ENCODE data around the gene MCTP2. TPM values are rescaled to one million over a fixed set of nuclear protein-coding genes. Genes with fewer than 3 reads are reported as not detected.

MCTP2 gene
- total RNA-seq, 4 donors from 2014 or later, result 1.5 to 10.3 (median 5.7) TPM

DNA sequence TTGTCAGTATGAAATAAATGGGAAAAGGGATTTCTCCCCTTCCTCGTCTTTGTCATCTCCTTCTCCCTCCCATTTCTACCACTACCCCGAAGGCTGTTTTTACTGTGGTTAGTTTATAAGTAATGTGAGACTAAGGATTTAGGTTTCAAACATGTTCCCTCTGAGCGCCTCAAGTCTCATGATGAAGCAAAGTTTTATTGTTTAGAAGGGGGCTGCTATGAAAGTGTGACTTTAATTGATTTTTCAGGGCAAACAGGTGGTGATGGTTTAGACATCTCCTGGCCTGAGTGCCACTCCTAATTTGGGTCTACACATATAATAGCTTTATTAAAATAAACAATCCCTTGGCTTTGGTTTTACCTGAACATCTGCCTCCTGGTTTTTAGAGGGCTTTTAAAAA, 185.5 kb downstream of the MCTP2 start:
- no peak for ATAC-seq
- Histone ChIP-seq H3K4me1 (peaks cover 0 to 43% (median 0%) of the 10 kb centered on the region in 3 donors), H3K27me3 (no peaks in the 10 kb centered on the region), H3K36me3 (no peaks in the 10 kb centered on the region), H3K4me3 (no peak overlapping the region), H3K27ac (no peak overlapping the region), H3K9me3 (peaks cover 0 to 17% (median 0%) of the 10 kb centered on the region in 3 donors)
- 45 to 64% methylated on average over 3 of the region's 3 CpGs for whole genome bisulfite sequencing, 2 donors (ENCODE audit: low coverage in 1 of 2)
- TF ChIP-seq POLR2AphosphoS5 (IDR thresholded peaks at IDR 0.05) (no peak), POLR2A (IDR thresholded peaks at IDR 0.05) (no peak), EP300 (IDR thresholded peaks at IDR 0.05) (no peak)
- TF ChIP-seq, protein P1, sequence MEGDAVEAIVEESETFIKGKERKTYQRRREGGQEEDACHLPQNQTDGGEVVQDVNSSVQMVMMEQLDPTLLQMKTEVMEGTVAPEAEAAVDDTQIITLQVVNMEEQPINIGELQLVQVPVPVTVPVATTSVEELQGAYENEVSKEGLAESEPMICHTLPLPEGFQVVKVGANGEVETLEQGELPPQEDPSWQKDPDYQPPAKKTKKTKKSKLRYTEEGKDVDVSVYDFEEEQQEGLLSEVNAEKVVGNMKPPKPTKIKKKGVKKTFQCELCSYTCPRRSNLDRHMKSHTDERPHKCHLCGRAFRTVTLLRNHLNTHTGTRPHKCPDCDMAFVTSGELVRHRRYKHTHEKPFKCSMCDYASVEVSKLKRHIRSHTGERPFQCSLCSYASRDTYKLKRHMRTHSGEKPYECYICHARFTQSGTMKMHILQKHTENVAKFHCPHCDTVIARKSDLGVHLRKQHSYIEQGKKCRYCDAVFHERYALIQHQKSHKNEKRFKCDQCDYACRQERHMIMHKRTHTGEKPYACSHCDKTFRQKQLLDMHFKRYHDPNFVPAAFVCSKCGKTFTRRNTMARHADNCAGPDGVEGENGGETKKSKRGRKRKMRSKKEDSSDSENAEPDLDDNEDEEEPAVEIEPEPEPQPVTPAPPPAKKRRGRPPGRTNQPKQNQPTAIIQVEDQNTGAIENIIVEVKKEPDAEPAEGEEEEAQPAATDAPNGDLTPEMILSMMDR (IDR thresholded peaks at IDR 0.05), result no peak

DNA sequence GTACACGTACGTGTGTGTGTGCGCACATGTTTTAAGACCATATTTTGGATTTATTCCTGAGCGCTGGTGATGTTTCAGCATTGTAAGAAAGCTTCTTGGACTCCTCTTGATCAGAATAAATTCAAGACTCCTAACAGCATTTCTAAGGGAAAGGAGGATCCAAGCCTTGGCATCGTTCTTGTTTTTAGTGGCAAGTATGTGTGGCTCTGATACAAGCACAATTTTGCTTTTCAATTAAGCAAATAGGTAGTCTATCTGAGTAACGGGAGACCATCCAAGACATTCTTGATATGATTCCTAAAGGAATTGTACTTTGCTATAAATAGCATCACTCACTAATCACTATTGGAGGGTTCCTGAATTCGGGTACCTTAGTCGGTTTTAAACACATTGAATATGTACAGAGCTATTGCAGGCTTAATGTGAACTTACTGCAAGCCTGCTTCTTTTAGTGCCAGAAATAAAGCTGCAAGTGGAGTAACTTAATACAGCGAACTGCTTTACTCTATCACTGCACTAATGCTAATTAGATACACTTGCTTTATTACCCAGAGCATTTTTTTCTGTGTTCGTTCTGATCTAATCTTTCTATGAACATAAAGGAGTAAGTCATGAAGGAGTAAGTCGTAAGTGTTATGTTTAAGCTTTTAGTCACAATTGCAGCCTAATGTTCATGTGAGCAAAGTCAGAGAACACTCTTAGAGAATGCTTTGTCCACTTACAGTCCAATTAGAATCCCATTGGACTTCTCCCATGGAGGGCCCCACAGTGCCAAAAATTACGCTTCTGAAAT, 186.3 kb downstream of the MCTP2 start:
- Histone ChIP-seq H3K27me3 (no peaks in the 10 kb centered on the region), H3K4me1 (peaks cover 0 to 43% (median 0%) of the 10 kb centered on the region in 3 donors), H3K9me3 (peaks cover 0 to 17% (median 0%) of the 10 kb centered on the region in 3 donors), H3K4me3 (no peak overlapping the region), H3K36me3 (no peaks in the 10 kb centered on the region), H3K27ac (no peak overlapping the region)
- TF ChIP-seq EP300 (IDR thresholded peaks at IDR 0.05) (no peak), POLR2AphosphoS5 (IDR thresholded peaks at IDR 0.05) (no peak), POLR2A (IDR thresholded peaks at IDR 0.05) (no peak)
- TF ChIP-seq, protein P1 (IDR thresholded peaks at IDR 0.05), result no peak
- WGBS, 2 donors (ENCODE audit: low coverage in 1 of 2), result 30 to 37% methylated on average over 12 of the region's 12 CpGs
- no peak for ATAC-seq

DNA sequence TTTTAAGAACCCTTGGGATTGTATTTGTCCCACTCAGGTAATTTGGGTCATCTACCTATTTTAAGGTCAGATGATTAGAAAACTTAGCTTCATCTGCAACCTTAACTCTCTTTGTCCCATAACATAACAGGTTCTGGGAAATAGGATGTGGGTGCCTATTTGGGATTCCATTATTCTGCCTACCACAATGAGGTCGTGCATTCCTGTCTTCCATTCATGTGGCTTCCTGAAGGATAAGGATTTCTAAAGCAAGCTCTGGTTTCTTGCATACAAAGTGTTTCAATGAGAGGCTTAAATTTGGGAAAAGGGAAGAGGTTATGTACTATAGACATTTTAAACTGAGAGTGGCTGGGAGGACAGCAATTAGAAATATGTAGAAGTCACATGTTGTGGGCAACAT, 190.3 kb downstream of the MCTP2 start:
- no peak overlapping the region for H3K27ac ChIP-seq
- WGBS, 2 donors (ENCODE audit: low coverage in 1 of 2), result 86 to 100% methylated on average over 1 of the region's 1 CpG
- H3K27me3 ChIP-seq, result no peaks in the 10 kb centered on the region
- no peak for ATAC-seq
- H3K4me1 ChIP-seq, result peaks cover 0 to 15% (median 0%) of the 10 kb centered on the region in 3 donors
- H3K36me3 ChIP-seq, result no peaks in the 10 kb centered on the region
- no peak overlapping the region for H3K4me3 ChIP-seq
- peaks cover 0 to 17% (median 0%) of the 10 kb centered on the region in 3 donors for H3K9me3 ChIP-seq
- no peak for TF ChIP-seq EP300 (IDR thresholded peaks at IDR 0.05)
- TF ChIP-seq POLR2A (IDR thresholded peaks at IDR 0.05), result no peak
- TF ChIP-seq, protein P1 (IDR thresholded peaks at IDR 0.05), result no peak
- no peak for TF ChIP-seq POLR2AphosphoS5 (IDR thresholded peaks at IDR 0.05)

DNA sequence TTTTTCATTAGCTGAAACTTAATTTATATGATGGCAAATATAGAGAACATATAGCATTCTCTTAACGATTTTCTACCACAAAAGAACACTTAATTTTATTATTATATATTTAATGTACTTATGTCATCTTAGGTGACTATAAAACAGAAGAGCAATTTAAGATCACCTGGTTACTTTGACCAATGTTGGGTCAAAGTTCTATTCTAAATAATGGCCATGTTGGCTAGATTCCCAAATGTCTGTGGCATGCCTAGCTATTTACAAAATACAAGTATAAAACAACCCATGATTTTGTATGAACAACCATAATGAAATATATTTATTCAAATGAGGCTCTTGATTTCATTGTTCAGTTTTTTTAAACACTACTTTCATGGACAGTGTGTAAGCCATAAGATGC, 200.9 kb downstream of the MCTP2 start:
- Histone ChIP-seq H3K27me3 (no peaks in the 10 kb centered on the region), H3K4me1 (no peaks in the 10 kb centered on the region), H3K27ac (no peak overlapping the region), H3K4me3 (no peak overlapping the region), H3K36me3 (no peaks in the 10 kb centered on the region), H3K9me3 (no peaks in the 10 kb centered on the region)
- WGBS, 2 donors (ENCODE audit: low coverage in 1 of 2), result 100% methylated on average over 1 of the region's 1 CpG
- TF ChIP-seq, protein P1 (IDR thresholded peaks at IDR 0.05), result no peak
- TF ChIP-seq POLR2AphosphoS5 (IDR thresholded peaks at IDR 0.05), result no peak
- TF ChIP-seq POLR2A (IDR thresholded peaks at IDR 0.05), result no peak
- no peak for TF ChIP-seq EP300 (IDR thresholded peaks at IDR 0.05)
- no peak for ATAC-seq

DNA sequence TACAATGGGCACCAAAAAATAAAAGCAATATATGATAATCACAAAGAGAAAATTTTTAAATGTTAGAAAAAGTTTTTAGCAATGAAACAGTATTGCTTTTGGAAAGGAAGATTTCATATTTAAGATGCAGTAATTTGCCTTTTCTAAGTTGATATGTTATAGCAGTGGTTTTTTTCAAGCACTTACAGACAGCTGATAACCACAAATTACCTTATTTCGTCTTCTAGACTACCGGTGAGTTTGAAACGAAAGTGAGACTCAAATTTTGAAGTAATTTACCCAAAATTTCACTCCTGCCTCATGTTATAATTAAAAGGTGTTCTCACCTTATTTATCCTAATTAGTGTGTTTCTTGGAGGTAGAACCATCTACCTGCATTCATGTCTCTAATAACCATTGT, 207.8 kb downstream of the MCTP2 start:
- no peaks in the 10 kb centered on the region for H3K36me3 ChIP-seq
- WGBS, 2 donors (ENCODE audit: low coverage in 1 of 2), result 89 to 97% methylated on average over 3 of the region's 3 CpGs
- no peak for ATAC-seq
- TF ChIP-seq POLR2AphosphoS5 (IDR thresholded peaks at IDR 0.05), result no peak
- no peak for TF ChIP-seq POLR2A (IDR thresholded peaks at IDR 0.05)
- TF ChIP-seq, protein P1 (IDR thresholded peaks at IDR 0.05), result no peak
- TF ChIP-seq EP300 (IDR thresholded peaks at IDR 0.05), result no peak
- no peak overlapping the region for H3K4me3 ChIP-seq
- H3K4me1 ChIP-seq, result peaks cover 0 to 6% (median 0%) of the 10 kb centered on the region in 3 donors
- no peak overlapping the region for H3K27ac ChIP-seq
- no peaks in the 10 kb centered on the region for H3K27me3 ChIP-seq
- no peaks in the 10 kb centered on the region for H3K9me3 ChIP-seq
